HepG2 (cell line): ENCODE results near the gene SYNGR2. TPM values are rescaled to one million over a fixed set of nuclear protein-coding genes. Genes with fewer than 3 reads are reported as not detected.

Experiments
- BRCA1 ChIP-seq: sonication (generic); formaldehyde crosslinking; IDR thresholded peaks from 2 replicates; pipeline ENCODE4 v1.4.0; 2020; ENCODE audit warnings: missing genetic modification reagents
- CBX2 ChIP-seq, 2 experiments: fragments of 200-600 bp in 1 of 2; sonication (generic); formaldehyde crosslinking in 1 of 2; IDR thresholded peaks; 2 replicates each; pipeline versions ENCODE4 v1.7.0 to v1.8.1; 2018 to 2022; ENCODE audit warnings: low read depth in 2 of 2, low read length in 1 of 2, mild to moderate bottlenecking in 1 of 2, missing genetic modification reagents in 1 of 2
- CHD2 ChIP-seq: IDR thresholded peaks from 2 replicates; pipeline ENCODE4 v1.6.1; 2011; ENCODE audit warnings: low read depth, low read length, improper control_type of control experiment
- KDM1A ChIP-seq: IDR thresholded peaks from 2 replicates; pipeline ENCODE4 v1.6.1; 2016; ENCODE audit warnings: missing compliant biosample characterization
- LCORL ChIP-seq, 2 experiments: fragments of 450-650 bp in 1 of 2; sonication (generic) in 1 of 2; formaldehyde crosslinking in 1 of 2; IDR thresholded peaks; 2 replicates each; pipeline versions ENCODE4 v1.5.0 to v1.6.1; 2017 to 2020; ENCODE audit warnings: antibody characterized with exemption in 1 of 2, missing genetic modification reagents in 1 of 2
- MLXIP ChIP-seq: sonication (generic); formaldehyde crosslinking; IDR thresholded peaks from 2 replicates; pipeline ENCODE4 v1.9.0; 2021; ENCODE audit warnings: missing genetic modification reagents, borderline replicate concordance
- MTF1 ChIP-seq: sonication (generic); formaldehyde crosslinking; IDR thresholded peaks from 2 replicates; pipeline ENCODE4 v1.5.0; 2020; ENCODE audit warnings: missing genetic modification reagents
- NAIF1 ChIP-seq: sonication (generic); formaldehyde crosslinking; IDR thresholded peaks from 2 replicates; pipeline ENCODE4 v1.5.0; 2020; ENCODE audit warnings: mild to moderate bottlenecking, missing genetic modification reagents, borderline replicate concordance
- NFIC ChIP-seq: IDR thresholded peaks from 2 replicates; pipeline ENCODE4 v1.6.1; 2012; ENCODE audit warnings: mild to moderate bottlenecking, low read length, inconsistent platforms
- REL ChIP-seq: sonication (generic); formaldehyde crosslinking; conservative IDR thresholded peaks from 2 replicates; pipeline ENCODE4 v1.8.0; 2022; ENCODE audit warnings: mild to moderate bottlenecking, missing genetic modification reagents, moderate library complexity
- SOX5 ChIP-seq: IDR thresholded peaks from 2 replicates; pipeline ENCODE4 v1.6.1; 2016; ENCODE audit warnings: borderline replicate concordance
- TARDBP ChIP-seq: sonication (generic); formaldehyde crosslinking; IDR thresholded peaks from 2 replicates; pipeline ENCODE4 v1.8.0; 2022; ENCODE audit warnings: mild to moderate bottlenecking, missing genetic modification reagents
- ZFP41 ChIP-seq: sonication (generic); formaldehyde crosslinking; IDR thresholded peaks from 2 replicates; pipeline ENCODE4 v1.4.0; 2020; ENCODE audit warnings: mild to moderate bottlenecking, missing genetic modification reagents, borderline replicate concordance
- ZNF142 ChIP-seq: sonication (generic); formaldehyde crosslinking; IDR thresholded peaks from 2 replicates; pipeline ENCODE4 v1.4.0; 2020; ENCODE audit warnings: missing genetic modification reagents
- ZNF20 ChIP-seq: sonication (generic); formaldehyde crosslinking; IDR thresholded peaks from 2 replicates; pipeline ENCODE4 v1.4.0; 2020; ENCODE audit warnings: mild to moderate bottlenecking, moderate library complexity, missing genetic modification reagents
- ZNF3 ChIP-seq: IDR thresholded peaks from 2 replicates; pipeline ENCODE4 v1.7.0; 2017; ENCODE audit warnings: inconsistent platforms
- ZNF354B ChIP-seq: sonication (generic); formaldehyde crosslinking; IDR thresholded peaks from 2 replicates; pipeline ENCODE4 v1.8.0; 2022; ENCODE audit warnings: mild to moderate bottlenecking, missing genetic modification reagents
- ZNF550 ChIP-seq: sonication (generic); formaldehyde crosslinking; IDR thresholded peaks from 2 replicates; pipeline ENCODE4 v1.4.0; 2020; ENCODE audit warnings: mild to moderate bottlenecking, missing genetic modification reagents, borderline replicate concordance
- ZNF800 ChIP-seq: sonication (generic); formaldehyde crosslinking; IDR thresholded peaks from 2 replicates; pipeline ENCODE4 v1.4.0; 2020; ENCODE audit warnings: missing genetic modification reagents
- ZNF879 ChIP-seq: sonication (generic); formaldehyde crosslinking; IDR thresholded peaks from 2 replicates; pipeline ENCODE4 v1.8.1; 2023; ENCODE audit warnings: missing genetic modification reagents
- polyA plus RNA-seq, 8 experiments: library from polyadenylated mRNA; depleted of rRNA in 3 of 8; stranded (reverse) in 7 of 8; unstranded in 1 of 8; fragments of >200 nt; fragmentation: Illumina TruSeq in 4 of 8; extraction: Trizol in 4 of 8; gene quantifications; 2 replicates each; pipeline versions ENCODE4 v1.2.1 to v1.2.3, GENCODE V29; 2011 to 2016; ENCODE audit warnings: low read depth in 4 of 8, missing spikeins in 1 of 8, mixed read lengths in 1 of 8; ENCODE audit not compliant: insufficient read depth in 1 of 8
- total RNA-seq, 5 experiments: library from RNA; depleted of rRNA; stranded (reverse); fragments of >200 nt; fragmentation: Illumina TruSeq; extraction: Trizol; gene quantifications; 2 replicates each; pipeline ENCODE4 v1.2.3, GENCODE V29; 2016; ENCODE audit warnings: low read depth in 1 of 5

SYNGR2 gene
- total and polyA plus RNA-seq, 2 of the 13 experiments (the other 11 are each of a cell fraction or from before 2014, with no cell fraction given), result 46.7 to 170 TPM

- no peak for TF ChIP-seq ZNF550 (CRISPR knock-in tag)
- no peak for TF ChIP-seq MLXIP (CRISPR knock-in tag)
- TF ChIP-seq ZNF3 (CRISPR knock-in tag), result no peak; the same call in 1 of the 2 replicates
- no peak for TF ChIP-seq ZNF354B (CRISPR knock-in tag)
- no peak for TF ChIP-seq ZNF142 (CRISPR knock-in tag)
- TF ChIP-seq ZNF879 (CRISPR knock-in tag), result no peak
- TF ChIP-seq ZNF800 (CRISPR knock-in tag), result no peak
- no peak for TF ChIP-seq CBX2 (IDR thresholded peaks at IDR 0.05; ENCODE audit: low read depth, low read length)
- no peak for TF ChIP-seq CBX2 (CRISPR knock-in tag; IDR thresholded peaks at IDR 0.05; ENCODE audit: low read depth)
- no peak for TF ChIP-seq ZFP41 (CRISPR knock-in tag)
- TF ChIP-seq MTF1 (CRISPR knock-in tag), result no peak
- no peak for TF ChIP-seq NAIF1 (CRISPR knock-in tag)
- peak; percentile 96 for TF ChIP-seq KDM1A (CRISPR knock-in tag)
- TF ChIP-seq CHD2, result no peak
- no peak; the same call in 1 of the 2 replicates for TF ChIP-seq REL (CRISPR knock-in tag)
- no peak for TF ChIP-seq NFIC
- no peak for TF ChIP-seq TARDBP (CRISPR knock-in tag)
- TF ChIP-seq BRCA1 (CRISPR knock-in tag), result no peak
- TF ChIP-seq ZNF20 (CRISPR knock-in tag), result peak; percentile 60; the same call in 1 of the 2 replicates
- TF ChIP-seq SOX5 (CRISPR knock-in tag), result no peak
- no peak for TF ChIP-seq LCORL (IDR thresholded peaks at IDR 0.05)
- TF ChIP-seq LCORL (CRISPR knock-in tag; IDR thresholded peaks at IDR 0.05), result no peak
Measured at GRCh38 chr17:78129351-78130089, 38.9 kb upstream of the SYNGR2 start (continued).
